Measurements from ENCODE around the gene MAP4.

The MAP4 gene

DNA sequence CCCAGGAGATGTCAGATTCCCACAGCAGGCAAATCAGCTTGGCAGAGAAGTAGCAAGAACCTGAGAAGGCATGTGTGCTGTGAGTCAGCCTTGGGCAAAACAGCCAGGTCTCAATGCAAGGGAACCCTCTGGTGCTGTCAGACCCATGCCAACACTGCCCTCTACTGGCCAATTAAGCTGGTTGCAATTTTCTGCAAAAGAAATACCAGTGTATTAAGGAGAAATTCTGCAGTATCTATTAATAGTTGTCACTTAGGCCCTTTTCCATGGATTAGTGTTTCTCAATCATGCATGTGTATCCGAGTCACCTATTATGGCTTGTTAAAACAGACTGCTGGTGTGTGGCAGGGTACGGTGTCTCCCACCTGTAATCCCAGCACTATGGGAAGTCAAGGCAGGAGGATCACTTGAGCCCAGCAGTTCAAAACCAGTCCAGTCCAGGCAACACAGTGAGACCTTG, 26.2 kb downstream of the MAP4 start:
- Histone ChIP-seq H2AFZ (ENCODE audit: low read length) (no peak overlapping the region), H4K20me1 (ENCODE audit: insufficient read depth, low read length, poor library complexity, severe bottlenecking) (no peaks in the 10 kb centered on the region), H3K4me2 (ENCODE audit: low read depth, low read length, poor library complexity, severe bottlenecking) (no peak overlapping the region), H3K9ac (ENCODE audit: low read depth, low read length, poor library complexity, severe bottlenecking) (no peak overlapping the region), H3K9me3 (ENCODE audit: insufficient read depth, low read depth, low read length) (no peaks in the 10 kb centered on the region), H3F3A (ENCODE audit: low read depth) (no peaks in the 10 kb centered on the region), H3K4me1 (ENCODE audit: insufficient read depth, low read length, poor library complexity, severe bottlenecking) (no peaks in the 10 kb centered on the region), H3K36me3 (ENCODE audit: insufficient read depth, low read length) (peaks cover 9% of the 10 kb centered on the region; the same call in 1 of the 2 replicates), H3K27me3 (ENCODE audit: insufficient read depth, low read length, poor library complexity, severe bottlenecking) (no peaks in the 10 kb centered on the region), H3K79me2 (ENCODE audit: insufficient read depth, low read length) (no peaks in the 10 kb centered on the region), H3K9me2 (replicated peaks; ENCODE audit: low read depth, low read length) (no peaks in the 10 kb centered on the region), H3K4me3 (ENCODE audit: low read length, poor library complexity, severe bottlenecking) (no peak overlapping the region)
- TF ChIP-seq EZH2phosphoT487 (IDR thresholded peaks at IDR 0.05; ENCODE audit: borderline replicate concordance), result no peak
- TF ChIP-seq, protein P1, sequence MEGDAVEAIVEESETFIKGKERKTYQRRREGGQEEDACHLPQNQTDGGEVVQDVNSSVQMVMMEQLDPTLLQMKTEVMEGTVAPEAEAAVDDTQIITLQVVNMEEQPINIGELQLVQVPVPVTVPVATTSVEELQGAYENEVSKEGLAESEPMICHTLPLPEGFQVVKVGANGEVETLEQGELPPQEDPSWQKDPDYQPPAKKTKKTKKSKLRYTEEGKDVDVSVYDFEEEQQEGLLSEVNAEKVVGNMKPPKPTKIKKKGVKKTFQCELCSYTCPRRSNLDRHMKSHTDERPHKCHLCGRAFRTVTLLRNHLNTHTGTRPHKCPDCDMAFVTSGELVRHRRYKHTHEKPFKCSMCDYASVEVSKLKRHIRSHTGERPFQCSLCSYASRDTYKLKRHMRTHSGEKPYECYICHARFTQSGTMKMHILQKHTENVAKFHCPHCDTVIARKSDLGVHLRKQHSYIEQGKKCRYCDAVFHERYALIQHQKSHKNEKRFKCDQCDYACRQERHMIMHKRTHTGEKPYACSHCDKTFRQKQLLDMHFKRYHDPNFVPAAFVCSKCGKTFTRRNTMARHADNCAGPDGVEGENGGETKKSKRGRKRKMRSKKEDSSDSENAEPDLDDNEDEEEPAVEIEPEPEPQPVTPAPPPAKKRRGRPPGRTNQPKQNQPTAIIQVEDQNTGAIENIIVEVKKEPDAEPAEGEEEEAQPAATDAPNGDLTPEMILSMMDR (conservative IDR thresholded peaks at IDR 0.05; ENCODE audit: low read length), result peak; percentile 96

DNA sequence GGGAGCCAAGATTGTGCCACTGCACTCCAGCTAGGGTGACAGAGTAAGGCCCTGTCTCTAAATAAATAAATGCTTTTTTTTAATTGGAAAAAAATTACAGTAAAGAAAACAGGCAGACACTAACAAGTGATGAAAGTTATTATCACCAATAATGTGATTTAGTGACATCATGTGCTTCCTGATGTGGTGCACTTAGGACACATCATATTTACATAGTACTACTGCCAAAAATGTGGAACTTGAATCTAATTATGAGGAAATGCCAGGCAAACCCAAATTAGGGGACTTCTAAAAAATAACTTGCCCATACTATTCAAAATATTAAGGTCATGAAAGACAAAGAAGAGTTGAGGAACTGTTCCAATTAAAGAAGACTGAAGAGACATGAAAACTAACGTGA, 30.8 kb downstream of the MAP4 start:
- no peaks in the 10 kb centered on the region for H3K79me2 ChIP-seq (ENCODE audit: insufficient read depth, low read length)
- no peaks in the 10 kb centered on the region for H3K9me3 ChIP-seq (ENCODE audit: insufficient read depth, low read depth, low read length)
- no peaks in the 10 kb centered on the region for H3K27me3 ChIP-seq (ENCODE audit: insufficient read depth, low read length, poor library complexity, severe bottlenecking)
- no peak overlapping the region for H3K4me3 ChIP-seq (ENCODE audit: low read length, poor library complexity, severe bottlenecking)
- H4K20me1 ChIP-seq (ENCODE audit: insufficient read depth, low read length, poor library complexity, severe bottlenecking), result peaks cover 3% of the 10 kb centered on the region
- no peaks in the 10 kb centered on the region for H3K4me1 ChIP-seq (ENCODE audit: insufficient read depth, low read length, poor library complexity, severe bottlenecking)
- H3K9ac ChIP-seq (ENCODE audit: low read depth, low read length, poor library complexity, severe bottlenecking), result no peak overlapping the region
- no peaks in the 10 kb centered on the region for H3F3A ChIP-seq (ENCODE audit: low read depth)
- H3K4me2 ChIP-seq (ENCODE audit: low read depth, low read length, poor library complexity, severe bottlenecking), result no peak overlapping the region
- H2AFZ ChIP-seq (ENCODE audit: low read length), result no peak overlapping the region
- no peaks in the 10 kb centered on the region for H3K9me2 ChIP-seq (replicated peaks; ENCODE audit: low read depth, low read length)
- no peak for TF ChIP-seq EZH2phosphoT487 (IDR thresholded peaks at IDR 0.05; ENCODE audit: borderline replicate concordance)
- TF ChIP-seq, protein P1 (conservative IDR thresholded peaks at IDR 0.05; ENCODE audit: low read length), result no peak
- H3K36me3 ChIP-seq (ENCODE audit: insufficient read depth, low read length), result no peaks in the 10 kb centered on the region; the same call in 1 of the 2 replicates

GRCh38 chr3:47984075-47984728, 32.0 kb downstream of the MAP4 start:
- TF ChIP-seq, protein P1 (conservative IDR thresholded peaks at IDR 0.05; ENCODE audit: low read length), result no peak
- TF ChIP-seq EZH2phosphoT487 (IDR thresholded peaks at IDR 0.05; ENCODE audit: borderline replicate concordance), result no peak
- H3K79me2 ChIP-seq (ENCODE audit: insufficient read depth, low read length), result no peaks in the 10 kb centered on the region

More at GRCh38 chr3:47984075-47984728, 32.0 kb downstream of the MAP4 start:
- H3K9me3 ChIP-seq (ENCODE audit: insufficient read depth, low read depth, low read length), result no peaks in the 10 kb centered on the region
- no peak overlapping the region for H3K4me2 ChIP-seq (ENCODE audit: low read depth, low read length, poor library complexity, severe bottlenecking)
- no peaks in the 10 kb centered on the region for H3K4me1 ChIP-seq (ENCODE audit: insufficient read depth, low read length, poor library complexity, severe bottlenecking)
- no peak overlapping the region for H2AFZ ChIP-seq (ENCODE audit: low read length)
- peaks cover 3% of the 10 kb centered on the region for H4K20me1 ChIP-seq (ENCODE audit: insufficient read depth, low read length, poor library complexity, severe bottlenecking)
- H3K9me2 ChIP-seq (replicated peaks; ENCODE audit: low read depth, low read length), result no peaks in the 10 kb centered on the region
- H3K9ac ChIP-seq (ENCODE audit: low read depth, low read length, poor library complexity, severe bottlenecking), result no peak overlapping the region
- no peaks in the 10 kb centered on the region; the same call in 1 of the 2 replicates for H3K36me3 ChIP-seq (ENCODE audit: insufficient read depth, low read length)
- H3K4me3 ChIP-seq (ENCODE audit: low read length, poor library complexity, severe bottlenecking), result no peak overlapping the region
- H3F3A ChIP-seq (ENCODE audit: low read depth), result no peaks in the 10 kb centered on the region
- H3K27me3 ChIP-seq (ENCODE audit: insufficient read depth, low read length, poor library complexity, severe bottlenecking), result no peaks in the 10 kb centered on the region

Data from Loucy (cell line).